Measurements from ENCODE around the gene STYXL2.
A peak's percentile ranks its signal among the peaks of the same experiment; 100 is the strongest.

STYXL2 gene

GRCh38 chr1:167093846-167094516 is at the start of gene STYXL2:
Gene STYXL2 (plus strand): TSS chr1:167094075. CDS start chr1:167094850, 775 bp downstream.
- DNase-seq (ENCODE audit: low read depth), result no peak
- no peak for TF ChIP-seq CTCF (IDR thresholded peaks at IDR 0.05; ENCODE audit: insufficient read depth, low read depth, low read length, missing control alignments)
- H3K4me3 ChIP-seq (ENCODE audit: low read length), result no peak within 1 kb of the TSS

- DNase-seq (ENCODE audit: low read depth), result no peak
- no peak overlapping the region for H3K4me3 ChIP-seq (ENCODE audit: low read length)
- no peak for TF ChIP-seq CTCF (IDR thresholded peaks at IDR 0.05; ENCODE audit: insufficient read depth, low read depth, low read length, missing control alignments)
Measured at GRCh38 chr1:167051907-167052306, 42.0 kb upstream of the STYXL2 start.

GRCh38 chr1:167052389-167052788 is 41.5 kb upstream of the STYXL2 start:
- peak; percentile 53 for TF ChIP-seq CTCF (IDR thresholded peaks at IDR 0.05; ENCODE audit: insufficient read depth, low read depth, low read length, missing control alignments)
- DNase-seq (ENCODE audit: low read depth), result peak; percentile 15

GRCh38 chr1:167054531-167054930 is 39.3 kb upstream of the STYXL2 start:
- DNase-seq (ENCODE audit: low read depth), result no peak
- no peak for TF ChIP-seq CTCF (IDR thresholded peaks at IDR 0.05; ENCODE audit: insufficient read depth, low read depth, low read length, missing control alignments)
- H3K4me3 ChIP-seq (ENCODE audit: low read length), result no peak overlapping the region

More at GRCh38 chr1:167052389-167052788, 41.5 kb upstream of the STYXL2 start:
- H3K4me3 ChIP-seq (ENCODE audit: low read length), result no peak overlapping the region

GRCh38 chr1:167054946-167055630 is 38.8 kb upstream of the STYXL2 start:
- TF ChIP-seq CTCF (IDR thresholded peaks at IDR 0.05; ENCODE audit: insufficient read depth, low read depth, low read length, missing control alignments), result no peak
- DNase-seq (ENCODE audit: low read depth), result no peak
- H3K4me3 ChIP-seq (ENCODE audit: low read length), result no peak overlapping the region

GRCh38 chr1:167056529-167057231 is 37.2 kb upstream of the STYXL2 start:
- no peak overlapping the region for H3K4me3 ChIP-seq (ENCODE audit: low read length)
- no peak for TF ChIP-seq CTCF (IDR thresholded peaks at IDR 0.05; ENCODE audit: insufficient read depth, low read depth, low read length, missing control alignments)
- DNase-seq (ENCODE audit: low read depth), result no peak

Data from epithelial cell of esophagus (primary cell).